Frontal cortex (tissue), 4 donors: ENCODE results near the gene SPATA31E1. TPM values are rescaled to one million over a fixed set of nuclear protein-coding genes. Genes with fewer than 3 reads are reported as not detected.
"Not testable (repeated sequence)": the region's sequence is repeated elsewhere in the genome, so short reads cannot be mapped to it uniquely, and the experiment has no call there.

ENCODE experiments used
- DNase-seq, 2 donors: peaks; one replicate each; pipeline ENCODE4 v3.0.0; 2012; ENCODE audit warnings: low spot score in 2 of 2
- FAIRE-seq: peaks from 2 replicates; lab custom pipeline; 2012; peaks lifted over from hg19 to GRCh38; lab: Jason Lieb, UNC
- total RNA-seq: library from RNA; depleted of rRNA; stranded (reverse); fragments of >200 nt; gene quantifications from one replicate; pipeline ENCODE4 v1.2.3, GENCODE V29; 2014
- donor health status: control.
- donor health status: control.
- donor health status: control.

Gene SPATA31E1
- total RNA-seq, result not detected

DNA sequence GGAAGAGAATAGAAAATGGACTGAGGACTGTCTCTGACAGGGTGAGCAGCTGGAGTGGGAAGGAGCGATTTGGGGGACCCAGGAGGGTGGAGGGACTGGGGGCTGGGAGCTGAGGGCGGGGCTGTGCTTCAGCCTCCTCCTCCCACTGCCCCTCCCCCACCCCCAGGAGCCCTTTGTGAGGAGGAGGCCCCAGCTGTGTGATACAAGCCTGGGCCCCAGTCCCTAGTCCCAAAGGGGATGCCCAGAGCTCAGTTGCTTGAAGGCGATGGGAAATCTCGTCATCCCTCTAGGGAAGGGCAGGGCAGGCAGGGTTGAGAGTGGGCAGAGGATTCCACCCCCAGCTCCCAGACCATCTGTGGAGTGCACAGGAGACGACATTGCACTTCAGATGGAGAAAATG is at the start of gene SPATA31E1:
SPATA31E1 (plus strand) TSS at position 251 of the 400 bp plus-strand sequence; CDS start at position 266, 15 bp downstream.
- FAIRE-seq (no peak), DNase-seq (no peak)

DNA sequence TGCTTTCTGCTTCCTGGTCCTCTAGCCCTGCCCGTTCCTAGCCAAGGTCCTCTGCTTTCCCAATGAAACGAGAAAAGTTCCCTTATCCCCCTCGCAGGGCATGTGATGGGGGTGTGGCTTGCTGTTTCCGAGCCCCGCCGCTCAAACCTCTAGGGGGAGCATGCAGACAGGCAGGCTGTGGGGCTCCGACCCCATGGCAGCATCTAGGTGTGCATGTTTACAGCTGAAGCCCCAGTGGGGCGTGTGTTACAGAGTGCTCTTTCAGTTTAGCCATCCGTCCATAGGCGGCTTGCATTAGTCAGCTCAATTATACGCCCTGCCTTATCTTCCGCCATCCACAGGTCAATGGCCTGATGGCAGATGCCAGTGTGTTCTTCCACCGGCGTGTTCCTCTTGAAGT is 48.3 kb upstream of the SPATA31E1 start:
- FAIRE-seq (no peak), DNase-seq (no peak)

DNA sequence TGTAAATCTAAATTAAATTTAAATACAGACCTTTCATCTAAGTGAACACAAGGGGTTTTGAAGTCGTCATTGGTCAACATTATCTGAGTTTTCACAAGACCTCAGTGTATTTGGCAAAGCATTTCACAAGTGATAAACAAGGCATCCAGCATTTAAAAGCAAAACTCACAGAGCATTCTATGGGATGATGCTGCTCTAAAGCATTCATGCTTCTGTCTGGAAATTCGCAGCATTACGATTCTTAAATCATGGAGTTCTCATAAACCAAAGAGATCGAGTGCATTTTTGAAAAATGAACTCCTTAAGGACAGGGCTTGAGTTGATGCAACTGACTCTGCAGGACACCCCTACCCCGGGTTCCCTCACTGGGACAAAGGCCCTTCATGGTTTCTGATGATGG is 46.1 kb upstream of the SPATA31E1 start:
- no peak for FAIRE-seq

DNA sequence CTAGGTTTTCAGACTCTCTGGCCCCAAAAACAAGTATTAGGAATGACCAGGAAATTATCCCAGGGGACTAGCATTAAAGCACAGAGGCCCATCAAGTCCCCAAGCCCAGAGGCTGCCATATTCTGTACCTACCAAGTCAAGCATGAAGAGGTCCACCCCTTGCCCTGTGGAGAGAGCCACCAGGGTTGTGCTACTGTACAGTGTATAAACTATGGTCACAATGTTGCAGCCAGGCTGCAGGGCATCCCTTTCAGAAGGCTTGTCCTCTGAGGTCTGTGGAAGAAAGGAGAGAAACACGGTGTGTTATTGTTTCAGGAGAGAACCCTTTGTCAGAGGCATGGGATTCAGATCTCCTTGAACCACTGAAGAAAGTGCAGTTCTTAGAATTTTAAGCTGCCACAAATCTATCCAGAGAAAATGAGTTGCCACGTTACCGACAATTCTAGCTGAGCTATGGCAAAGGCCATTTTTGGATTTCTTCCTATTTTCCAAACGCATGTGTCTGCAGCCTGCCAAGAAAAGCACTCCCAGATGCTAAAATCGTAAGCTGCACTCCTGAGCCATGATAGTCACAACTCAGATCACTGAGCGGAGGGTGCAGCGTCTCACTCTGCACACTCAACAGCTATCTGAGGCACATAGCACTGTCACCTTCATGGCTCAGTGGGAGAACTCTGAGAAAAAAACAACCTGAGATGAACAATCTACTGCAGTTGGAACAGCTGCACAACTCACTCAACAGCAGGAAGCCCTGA is 45.5 kb upstream of the SPATA31E1 start:
- DNase-seq, result peak in 1 of 2 donors; percentile 27
- no peak for FAIRE-seq

More for the DNA sequence above, 46.1 kb upstream of the SPATA31E1 start:
- DNase-seq, result no peak

DNA sequence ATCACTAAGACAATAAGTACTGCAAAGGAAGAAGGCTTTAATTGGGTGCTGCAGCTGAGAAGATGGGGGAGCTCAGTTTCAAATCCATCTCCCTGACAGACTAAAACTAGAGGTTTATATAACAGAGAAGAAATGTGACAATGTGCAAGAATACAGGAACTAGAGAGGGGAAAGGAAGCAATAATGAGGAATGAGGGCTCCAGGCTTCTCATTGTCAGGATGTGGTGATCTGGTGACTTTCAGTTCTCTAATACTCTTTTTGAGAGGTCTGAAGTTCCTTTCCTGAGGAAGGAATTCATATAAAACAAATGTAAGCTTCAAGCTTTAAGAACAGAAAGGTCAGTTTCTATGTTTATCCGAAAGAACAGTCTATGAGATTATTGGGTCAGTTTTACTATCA is 42.5 kb upstream of the SPATA31E1 start:
- no peak for FAIRE-seq

DNA sequence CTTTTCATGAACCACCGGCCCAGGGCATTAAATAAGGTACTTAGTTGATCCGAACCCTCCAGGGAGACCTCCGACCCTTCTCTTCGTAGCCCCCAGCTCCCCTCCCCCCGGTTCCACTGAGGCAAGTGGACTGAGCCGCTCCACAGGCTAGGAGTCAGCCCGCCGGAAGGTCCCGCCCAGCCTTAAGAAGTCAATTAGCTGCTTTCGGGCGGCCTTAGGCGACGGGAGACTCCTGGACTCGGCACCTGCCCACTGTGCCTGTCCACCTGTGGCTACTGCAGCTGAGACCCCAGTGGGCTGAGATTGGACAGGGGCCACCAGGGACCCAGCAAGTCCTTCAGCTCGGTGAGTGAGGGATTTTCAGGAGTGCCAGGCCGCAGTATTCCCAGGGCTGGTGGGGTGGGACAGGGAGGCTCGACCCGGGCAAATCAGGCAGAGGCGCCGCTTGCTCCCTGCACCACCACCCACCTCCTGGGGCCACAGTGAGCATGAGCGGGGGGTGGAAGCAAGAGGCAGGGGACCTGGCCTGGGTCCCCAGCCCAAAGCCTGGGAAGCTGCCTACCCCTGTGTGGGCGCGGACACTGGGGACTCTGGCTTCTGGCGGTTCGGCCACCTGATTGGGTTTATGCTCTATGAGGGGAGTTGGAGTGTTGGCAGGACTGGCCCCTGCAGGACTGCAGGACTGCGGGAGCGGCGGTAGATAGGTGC is 39.6 kb upstream of the SPATA31E1 start:
- FAIRE-seq, result no peak
- no peak for DNase-seq

More for the DNA sequence above, 42.5 kb upstream of the SPATA31E1 start:
- no peak for DNase-seq

DNA sequence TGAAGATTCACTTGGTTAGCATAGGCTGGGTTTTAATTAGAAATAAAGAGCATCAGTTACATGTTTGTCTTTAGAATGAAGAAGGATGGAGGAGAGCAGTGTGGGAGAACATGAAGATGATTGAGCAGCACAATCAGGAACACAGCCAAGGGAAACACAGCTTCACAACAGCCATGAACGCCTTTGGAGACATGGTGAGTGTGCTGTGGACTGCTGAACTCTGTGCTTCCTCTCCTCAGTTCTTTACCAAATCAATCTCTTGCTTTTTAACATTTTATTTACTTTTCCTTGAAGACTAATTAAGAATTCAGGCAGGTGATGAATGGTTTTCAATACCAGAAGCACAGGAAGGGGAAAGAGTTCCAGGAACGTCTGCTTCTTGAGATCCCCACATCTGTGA is 38.2 kb upstream of the SPATA31E1 start:
- FAIRE-seq (no peak), DNase-seq (no peak)

DNA sequence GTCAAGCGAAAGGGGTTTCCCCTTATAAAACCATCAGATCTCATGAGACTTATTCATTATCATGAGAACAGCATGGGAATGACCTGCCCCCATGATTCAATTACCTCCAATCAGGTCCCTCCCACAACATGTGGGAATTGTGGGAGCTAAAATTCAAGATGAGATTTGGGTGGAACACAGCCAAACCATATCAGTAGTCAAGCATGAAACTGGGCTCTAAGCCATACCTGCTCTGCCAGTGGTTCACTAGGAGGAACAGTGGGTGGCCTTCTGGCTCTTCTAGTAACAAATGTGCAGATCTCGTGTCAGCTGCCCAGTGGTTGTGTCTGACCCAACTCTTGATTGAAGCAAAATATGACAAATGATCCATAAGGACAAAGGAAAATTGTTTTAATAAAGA is 34.9 kb upstream of the SPATA31E1 start:
- DNase-seq, FAIRE-seq: not testable (repeated sequence)

DNA sequence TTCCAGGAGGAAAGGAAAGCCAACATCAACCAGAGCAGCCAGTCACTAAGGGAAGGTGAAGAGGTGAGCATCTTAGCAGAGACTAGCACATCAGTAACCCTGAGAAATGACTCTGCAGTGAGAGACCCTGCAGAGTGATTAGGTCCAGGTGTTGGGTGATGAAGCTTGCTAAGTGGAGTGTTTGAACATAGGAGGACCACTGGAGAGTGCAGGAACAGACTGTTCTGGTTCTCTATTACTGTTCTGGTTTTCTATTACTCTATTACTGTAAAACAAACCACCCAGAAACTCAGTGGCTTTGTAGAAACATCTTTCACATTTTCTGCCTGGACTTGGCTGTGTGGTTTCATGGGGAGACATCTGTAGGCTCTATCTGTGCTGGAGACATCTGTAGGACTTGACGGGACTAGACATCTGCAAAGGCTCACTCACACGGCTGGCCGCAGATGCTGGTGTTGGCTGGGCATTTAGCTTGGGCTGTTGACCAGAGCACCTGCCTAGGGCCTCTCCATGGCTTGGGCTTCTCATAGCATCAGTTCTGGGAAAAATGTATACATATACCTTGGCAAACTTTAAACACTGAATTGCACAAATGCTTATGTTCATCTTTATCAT is 33.4 kb upstream of the SPATA31E1 start:
- DNase-seq, result no peak

DNA sequence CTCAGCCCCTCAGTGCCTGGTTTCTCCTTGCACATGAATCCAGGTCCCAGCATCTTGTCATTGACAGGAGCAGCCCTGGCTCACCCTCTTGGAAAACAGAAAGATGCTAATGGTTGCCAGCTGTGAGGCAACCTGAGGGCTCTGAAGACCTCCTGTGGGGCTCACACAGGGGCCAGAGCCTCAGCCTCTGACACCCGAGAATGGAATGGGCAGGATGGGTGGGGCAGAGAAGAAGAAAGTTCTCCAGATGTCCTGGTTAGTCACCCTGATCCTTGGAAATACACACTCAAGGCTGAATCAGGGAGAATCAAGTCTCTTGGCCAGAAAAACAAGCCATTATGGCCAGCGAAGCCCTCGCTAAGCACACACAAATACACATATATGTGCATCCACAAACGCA is 32.3 kb upstream of the SPATA31E1 start:
- DNase-seq (no peak), FAIRE-seq (no peak)

More for the DNA sequence above, 33.4 kb upstream of the SPATA31E1 start:
- FAIRE-seq, result no peak

DNA sequence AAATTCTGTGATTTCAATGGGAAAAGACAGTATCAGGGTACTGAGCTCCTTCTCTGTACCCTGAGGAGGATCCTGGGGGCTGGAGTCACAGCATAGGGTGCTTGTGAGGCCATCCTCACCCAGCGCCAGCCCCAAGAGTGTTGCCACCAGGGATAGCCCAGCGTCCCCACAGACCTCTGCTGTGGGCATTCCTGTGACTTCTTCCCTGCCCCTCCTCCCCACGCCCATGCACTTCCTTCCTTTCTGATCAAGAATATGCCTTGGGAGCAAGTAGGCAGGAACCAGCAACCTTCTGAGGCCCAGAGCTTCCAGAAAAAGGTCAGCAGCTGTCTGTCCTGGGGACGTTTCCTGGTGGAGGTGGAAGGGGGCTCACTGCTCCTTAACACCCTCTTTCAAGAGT is 31.5 kb upstream of the SPATA31E1 start:
- not testable (repeated sequence) for DNase-seq, FAIRE-seq

DNA sequence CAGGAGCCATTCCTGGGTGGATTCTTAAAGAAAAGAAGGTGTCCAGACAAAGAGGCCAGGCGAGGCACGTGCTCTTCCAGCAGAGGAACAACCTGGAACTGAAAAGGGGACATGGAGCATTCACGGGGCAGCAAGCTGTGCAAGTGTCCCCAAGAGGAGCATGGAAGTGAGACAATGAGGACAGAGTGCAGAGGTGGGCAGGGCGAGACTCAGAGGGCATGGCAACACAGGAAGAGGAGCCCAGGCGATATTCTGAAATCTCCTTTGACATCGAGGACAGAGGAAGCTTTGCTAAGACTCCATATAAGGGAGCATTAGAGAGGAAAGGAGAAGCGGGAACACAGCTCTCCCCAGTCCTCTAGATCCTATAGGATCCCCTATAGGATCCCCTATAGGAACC is 29.4 kb upstream of the SPATA31E1 start:
- no peak for DNase-seq
- FAIRE-seq, result no peak

DNA sequence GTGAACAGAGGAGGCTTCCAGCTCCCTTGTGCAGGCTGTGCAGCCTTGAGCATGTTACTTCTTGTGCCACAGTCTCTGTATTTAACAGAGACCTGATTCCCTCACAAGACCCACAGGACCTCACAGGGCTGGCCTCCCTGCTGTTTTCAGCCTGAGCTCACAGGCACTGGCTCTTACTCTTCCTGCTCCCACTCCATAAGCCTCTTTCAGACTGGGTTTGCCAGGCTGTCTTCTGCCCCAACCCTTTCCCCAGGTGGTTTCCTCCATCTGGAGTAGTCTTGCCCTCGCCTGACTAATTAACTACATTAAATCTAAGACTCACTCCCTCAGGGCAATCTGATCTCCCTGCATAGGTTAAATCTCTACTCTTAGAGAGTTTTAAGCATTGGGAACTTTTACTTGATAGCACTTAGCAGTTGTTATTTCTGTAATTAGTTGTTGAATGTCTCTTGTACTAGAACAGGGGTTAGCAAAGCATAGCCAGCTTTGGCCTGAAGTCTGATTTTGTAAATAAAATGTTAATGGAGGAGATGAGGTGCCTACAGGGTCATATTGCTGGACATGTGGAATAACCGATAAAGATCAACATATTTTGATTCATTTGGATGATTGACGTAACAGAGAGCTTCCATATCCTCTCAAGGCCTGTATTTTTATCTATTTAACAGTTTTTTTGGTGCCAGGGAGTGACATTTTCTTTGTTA is 28.6 kb upstream of the SPATA31E1 start:
- no peak for FAIRE-seq
- DNase-seq, result no peak

DNA sequence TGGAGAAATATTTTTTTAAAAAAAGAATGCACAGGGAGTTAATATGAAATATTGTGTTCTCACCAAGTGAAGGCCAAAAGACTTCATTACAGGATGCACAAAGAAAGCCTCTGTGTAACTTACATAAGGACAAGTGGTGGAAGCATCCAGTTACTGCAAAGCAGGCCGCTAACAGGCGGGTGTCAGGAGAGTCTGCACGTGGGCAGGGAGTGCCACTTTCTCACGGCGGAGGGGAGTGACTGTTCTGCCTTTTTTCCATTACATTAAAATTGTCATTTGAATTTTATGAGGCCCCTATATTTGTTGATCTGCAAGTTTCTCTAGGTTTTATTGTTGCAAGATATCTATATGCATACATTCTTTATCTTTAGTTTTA is 28.1 kb upstream of the SPATA31E1 start:
- DNase-seq (no peak), FAIRE-seq (no peak)

DNA sequence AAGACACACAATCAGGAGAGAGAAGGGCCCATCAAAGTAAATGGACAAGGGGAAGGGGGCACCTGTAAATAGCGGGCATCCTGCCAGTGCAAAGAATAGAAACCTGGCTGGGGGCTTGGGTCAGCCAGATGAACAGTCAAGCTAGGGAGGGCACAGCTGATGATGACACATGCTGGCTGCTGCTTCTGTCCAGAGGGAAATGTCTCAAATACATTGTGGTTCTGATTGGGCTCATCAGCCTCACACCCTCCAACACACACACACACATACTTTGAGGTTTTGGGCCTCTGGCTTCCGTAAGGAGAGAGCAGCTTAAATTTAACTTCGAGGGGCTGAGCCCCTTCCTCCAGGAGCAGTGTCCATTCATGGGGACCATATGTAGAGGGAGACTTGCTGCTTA is 27.6 kb upstream of the SPATA31E1 start:
- DNase-seq (no peak), FAIRE-seq (no peak)

DNA sequence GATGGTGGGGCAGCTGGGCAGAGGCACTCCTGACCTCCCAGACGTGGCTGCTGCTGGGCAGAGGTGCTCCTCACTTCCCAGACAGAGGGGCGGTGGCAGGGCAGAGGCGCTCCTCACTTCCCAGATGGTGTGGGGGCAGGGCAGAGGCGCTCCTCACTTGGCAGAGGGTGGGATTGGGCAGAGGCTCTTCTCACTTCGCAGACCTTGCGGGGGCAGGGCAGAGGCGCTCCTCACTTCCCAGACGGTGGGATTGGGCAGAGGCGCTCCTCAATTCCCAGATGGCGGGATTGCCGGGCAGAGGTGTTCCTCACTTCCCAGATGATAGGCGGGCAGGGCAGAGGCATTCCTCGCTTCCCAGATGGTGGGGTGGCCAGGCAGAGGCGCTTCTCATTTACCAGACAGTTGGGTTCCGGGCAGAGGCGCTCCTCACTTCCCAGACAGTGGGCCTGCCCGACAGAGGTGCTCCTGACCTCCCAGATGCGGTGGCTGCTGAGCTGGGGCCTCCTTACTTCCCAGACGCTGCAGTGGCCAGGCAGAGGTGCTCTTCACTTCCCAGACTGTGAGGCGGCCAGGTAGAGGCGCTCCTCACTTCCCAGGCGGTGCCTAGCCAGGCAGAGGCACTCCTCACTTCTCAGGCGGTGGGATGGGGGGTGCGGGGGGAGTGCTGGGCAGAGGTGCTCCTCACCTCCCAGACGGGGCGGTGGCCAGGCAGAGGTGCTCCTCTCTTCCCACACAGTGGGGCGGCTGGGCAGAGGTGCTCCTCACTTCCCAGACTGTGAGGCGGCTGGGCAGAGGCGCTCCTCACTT is 25.3 kb upstream of the SPATA31E1 start:
- DNase-seq, result no peak
- no peak for FAIRE-seq

DNA sequence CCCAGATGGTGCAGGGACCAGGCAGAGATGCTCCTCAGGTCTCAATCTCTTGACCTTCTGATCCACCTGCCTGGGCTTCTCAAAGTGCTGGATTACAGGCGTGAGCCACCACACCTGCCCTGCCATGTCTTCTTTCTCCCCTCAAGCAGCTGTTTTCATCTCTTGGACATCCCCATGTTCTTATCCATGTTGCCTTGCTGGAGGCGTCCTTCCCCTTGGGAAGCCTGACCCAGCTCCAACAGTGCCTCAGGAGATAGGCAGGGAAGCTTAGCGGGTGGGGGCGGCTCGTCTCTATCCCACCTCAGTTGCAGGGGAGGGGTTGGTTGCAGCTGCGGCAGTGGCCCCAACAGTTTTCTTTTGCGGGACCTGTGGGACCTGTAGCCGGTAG is 24.7 kb upstream of the SPATA31E1 start:
- no peak for DNase-seq
- no peak for FAIRE-seq

DNA sequence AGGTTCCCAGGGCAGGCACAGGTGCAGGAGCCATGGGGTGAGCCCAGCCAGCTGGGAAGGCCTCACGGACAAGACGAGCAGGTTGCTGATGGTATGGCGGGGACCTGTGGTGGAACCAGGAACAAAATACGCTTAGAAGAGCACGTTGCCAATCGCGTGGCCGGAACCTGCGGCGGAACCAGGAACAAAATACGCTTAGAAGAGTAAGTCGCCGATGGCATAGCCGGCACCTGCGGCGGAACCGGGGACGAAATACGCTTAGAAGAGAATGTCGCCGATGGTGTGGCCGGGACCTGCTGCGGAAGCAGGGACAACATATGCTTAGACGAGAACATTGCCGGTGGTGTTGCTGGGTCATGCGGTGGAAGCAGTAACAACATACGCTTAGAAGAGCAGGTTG is 23.5 kb upstream of the SPATA31E1 start:
- DNase-seq, result no peak
- FAIRE-seq, result no peak

DNA sequence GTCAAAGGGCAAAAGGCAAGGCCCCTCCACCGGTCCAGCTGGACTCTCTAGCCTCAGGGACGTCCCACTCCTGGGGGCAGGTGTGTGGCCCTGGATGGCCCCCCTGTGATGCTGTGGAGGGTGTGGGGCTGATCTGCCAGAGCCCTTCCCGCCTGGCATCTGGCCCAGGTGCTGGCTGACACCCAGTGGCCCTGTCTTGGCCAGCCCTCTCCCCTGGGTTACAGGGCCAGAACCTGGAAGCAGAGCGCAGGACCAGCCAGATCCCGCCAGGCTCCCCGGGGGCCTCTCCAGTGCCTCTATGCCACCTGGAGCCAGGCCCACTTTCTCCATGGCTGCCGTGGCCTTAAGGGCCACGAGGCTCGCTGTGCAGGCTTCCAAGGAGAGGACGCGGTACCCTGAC is 22.9 kb upstream of the SPATA31E1 start:
- no peak for DNase-seq
- FAIRE-seq, result no peak

DNA sequence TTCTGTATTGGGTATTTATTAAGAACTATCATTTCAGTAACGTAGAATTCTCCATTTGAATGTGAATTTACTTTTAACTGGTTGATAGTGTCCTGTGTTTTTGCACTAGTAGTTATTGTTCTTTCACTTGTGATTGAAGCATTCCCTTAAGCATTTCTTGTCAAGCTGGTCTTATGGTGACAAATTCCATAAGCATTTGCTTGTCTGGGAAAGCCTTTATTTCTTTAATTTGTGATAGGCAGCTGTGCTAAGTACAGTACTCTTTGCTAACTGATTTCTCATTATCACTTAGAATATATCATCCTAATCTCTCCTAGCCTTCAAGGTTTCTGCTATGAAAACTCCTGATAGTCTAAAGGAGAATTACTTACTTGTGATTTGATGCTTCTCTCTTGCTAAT is 21.3 kb upstream of the SPATA31E1 start:
- DNase-seq, result no peak
- FAIRE-seq, result no peak
